WERI-Rb-1 (cell line): Measurements from ENCODE around the gene BCL2L14.

Experiments
- DNase-seq: peaks from one replicate; pipeline ENCODE4 v3.0.0-alpha.2; 2020
- H3K27ac ChIP-seq: fragments of 250-450 bp; sonication (Bioruptor Pico); 2 replicates; pipeline ENCODE4 v1.5.1; 2020; ENCODE audit warnings: mild to moderate bottlenecking, moderate library complexity
- H3K27me3 ChIP-seq: fragments of 250-450 bp; sonication (Bioruptor Pico); 2 replicates; pipeline ENCODE4 v1.5.1; 2021; ENCODE audit warnings: mild to moderate bottlenecking, low read depth, moderate library complexity; ENCODE audit not compliant: insufficient read depth, severe bottlenecking
- H3K36me3 ChIP-seq: fragments of 250-450 bp; sonication (Bioruptor Pico); 2 replicates; pipeline ENCODE4 v1.5.1; 2020; ENCODE audit warnings: mild to moderate bottlenecking, moderate library complexity
- H3K4me3 ChIP-seq: 2 replicates; pipeline ENCODE4 v1.5.1; 2011; ENCODE audit warnings: low read depth, mild to moderate bottlenecking, control low read depth, low read length
- H3K9me3 ChIP-seq: fragments of 250-450 bp; sonication (Bioruptor Pico); 2 replicates; pipeline ENCODE4 v1.5.1; 2021; ENCODE audit warnings: mild to moderate bottlenecking, moderate library complexity; ENCODE audit not compliant: severe bottlenecking
- CTCF ChIP-seq: IDR thresholded peaks from 2 replicates; pipeline ENCODE4 v1.5.1; 2011; ENCODE audit warnings: low read depth, mild to moderate bottlenecking, control low read depth, inconsistent platforms, low read length

BCL2L14 gene

GRCh38 chr12:12091071-12091470 lies 20.3 kb downstream of the BCL2L14 start:
- no peak for DNase-seq
- no peaks in the 10 kb centered on the region for H3K27me3 ChIP-seq
- H3K27ac ChIP-seq: no peak overlapping the region
- H3K9me3 ChIP-seq: no peaks in the 10 kb centered on the region
- TF ChIP-seq CTCF: no peak
- H3K36me3 ChIP-seq: no peaks in the 10 kb centered on the region
- no peak overlapping the region for H3K4me3 ChIP-seq

DNA sequence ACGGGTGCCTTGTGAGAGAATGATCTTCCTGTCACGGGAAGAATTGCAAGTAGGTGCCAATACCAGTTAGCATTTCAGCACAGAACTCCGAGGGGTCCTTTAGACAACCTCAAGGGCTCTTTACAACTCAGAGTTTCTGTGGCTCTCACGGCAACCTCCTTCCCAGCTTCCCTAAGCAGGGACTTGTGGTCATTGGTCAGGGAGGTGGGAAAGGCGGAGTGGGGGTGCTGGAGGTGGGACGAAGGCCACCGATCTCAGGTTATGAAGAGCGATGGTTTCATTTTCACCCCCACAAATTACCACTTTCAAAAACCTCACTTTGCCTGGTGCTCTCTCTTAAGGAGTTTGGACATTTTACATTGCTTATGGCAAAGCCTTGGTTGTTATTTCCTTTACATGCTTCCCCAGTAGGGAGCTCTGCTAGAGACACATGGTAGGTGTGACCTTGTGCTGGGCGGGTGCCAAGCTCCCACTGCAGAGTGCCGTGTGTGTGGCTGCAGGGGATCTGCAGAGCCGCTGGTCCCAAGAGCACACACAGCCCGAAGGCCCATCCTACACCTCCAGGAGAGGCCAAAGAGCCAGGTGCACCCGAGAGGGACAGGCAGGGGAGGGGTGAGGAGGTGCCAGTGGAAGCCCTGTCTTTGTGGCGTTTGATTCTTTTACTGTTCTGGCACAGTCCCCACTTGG lies 21.4 kb downstream of the BCL2L14 start:
- no peak for DNase-seq
- no peak overlapping the region for H3K4me3 ChIP-seq
- H3K9me3 ChIP-seq: no peaks in the 10 kb centered on the region
- H3K27ac ChIP-seq: no peak overlapping the region
- no peaks in the 10 kb centered on the region for H3K27me3 ChIP-seq
- H3K36me3 ChIP-seq: no peaks in the 10 kb centered on the region
- no peak for TF ChIP-seq CTCF

DNA sequence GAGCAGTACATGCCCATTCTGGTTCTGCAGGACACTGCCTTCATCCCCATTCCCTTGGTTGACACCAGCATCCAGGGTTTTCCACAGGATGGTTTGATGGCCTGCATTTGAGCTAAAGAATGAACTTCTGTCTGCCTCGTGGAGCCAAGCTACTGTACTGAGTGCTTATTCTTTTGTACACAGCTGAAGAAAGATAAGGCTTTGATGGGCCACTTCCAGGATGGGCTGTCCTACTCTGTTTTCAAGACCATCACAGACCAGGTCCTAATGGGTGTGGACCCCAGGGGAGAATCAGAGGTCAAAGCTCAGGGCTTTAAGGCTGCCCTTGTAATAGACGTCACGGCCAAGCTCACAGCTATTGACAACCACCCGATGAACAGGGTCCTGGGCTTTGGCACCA lies 23.7 kb downstream of the BCL2L14 start:
- Histone ChIP-seq H3K27me3 (no peaks in the 10 kb centered on the region), H3K4me3 (no peak overlapping the region), H3K9me3 (no peaks in the 10 kb centered on the region), H3K27ac (no peak overlapping the region), H3K36me3 (no peaks in the 10 kb centered on the region)
- DNase-seq: no peak
- no peak for TF ChIP-seq CTCF

DNA sequence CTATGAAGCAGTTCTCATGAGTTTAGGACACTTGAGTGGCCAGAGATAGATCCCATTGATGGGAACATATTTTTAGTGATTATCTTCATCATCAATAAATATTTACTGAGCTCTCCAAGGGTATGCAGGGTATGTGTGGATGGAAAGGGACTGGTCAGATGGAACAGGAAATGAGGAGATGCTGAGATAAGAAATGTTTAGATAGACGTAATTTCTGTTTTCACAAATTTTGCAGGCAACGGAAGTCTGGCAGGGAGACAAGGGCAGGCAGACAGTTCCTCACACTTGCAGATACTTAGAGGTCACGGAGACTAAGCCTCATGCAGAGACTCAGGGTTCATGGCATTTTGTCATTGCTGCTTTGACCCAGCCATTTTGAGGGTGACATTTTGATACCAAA lies 24.3 kb downstream of the BCL2L14 start:
- DNase-seq: no peak
- Histone ChIP-seq H3K4me3 (no peak overlapping the region), H3K27me3 (no peaks in the 10 kb centered on the region), H3K36me3 (no peaks in the 10 kb centered on the region), H3K27ac (no peak overlapping the region), H3K9me3 (no peaks in the 10 kb centered on the region)
- no peak for TF ChIP-seq CTCF

GRCh38 chr12:12097891-12098690 lies 27.4 kb downstream of the BCL2L14 start:
- Histone ChIP-seq H3K9me3 (no peaks in the 10 kb centered on the region), H3K27me3 (no peaks in the 10 kb centered on the region), H3K4me3 (no peak overlapping the region), H3K27ac (no peak overlapping the region), H3K36me3 (no peaks in the 10 kb centered on the region)
- TF ChIP-seq CTCF: no peak
- no peak for DNase-seq
